Activated CD4-positive, CD25-positive, alpha-beta regulatory T cell (primary cell): ENCODE results near the gene SIPA1L2.
"Not testable (repeated sequence)": the region's sequence is repeated elsewhere in the genome, so short reads cannot be mapped to it uniquely, and the experiment has no call there.

Experiments
- DNase-seq, 4 experiments: peaks; one replicate each; lab custom pipeline; 2025; lab: John Stamatoyannopoulos, UW

Gene SIPA1L2

DNA sequence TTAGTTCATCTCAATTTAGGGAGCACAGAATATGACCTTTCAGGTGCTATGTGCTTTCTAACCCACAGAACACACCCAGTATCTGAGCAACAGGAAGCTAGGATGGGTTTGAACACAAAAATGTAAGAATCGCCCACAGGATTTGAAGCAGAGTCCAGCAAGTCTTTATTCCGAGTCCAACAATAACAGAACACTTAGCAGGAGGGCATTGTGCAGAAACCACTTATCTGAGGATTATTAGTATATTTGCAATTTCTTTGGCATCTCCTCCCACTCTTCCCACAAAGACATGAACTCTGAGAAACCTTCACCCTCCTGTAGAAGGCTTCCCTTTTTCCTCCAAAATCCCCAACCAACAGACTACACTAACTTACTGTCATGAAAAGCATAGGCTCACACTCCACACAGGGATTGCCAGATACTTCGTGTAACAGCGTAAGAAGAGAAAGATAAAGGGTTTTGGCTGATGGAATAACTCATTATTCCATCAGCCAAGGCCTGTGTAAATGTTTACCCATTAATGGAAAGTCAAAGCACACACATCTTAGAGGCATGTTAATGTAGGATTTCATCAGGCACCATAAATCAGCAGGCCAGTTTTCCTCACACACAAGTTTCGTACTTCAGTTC lies 16.1 kb downstream of the SIPA1L2 start:
- DNase-seq, result no peak

DNA sequence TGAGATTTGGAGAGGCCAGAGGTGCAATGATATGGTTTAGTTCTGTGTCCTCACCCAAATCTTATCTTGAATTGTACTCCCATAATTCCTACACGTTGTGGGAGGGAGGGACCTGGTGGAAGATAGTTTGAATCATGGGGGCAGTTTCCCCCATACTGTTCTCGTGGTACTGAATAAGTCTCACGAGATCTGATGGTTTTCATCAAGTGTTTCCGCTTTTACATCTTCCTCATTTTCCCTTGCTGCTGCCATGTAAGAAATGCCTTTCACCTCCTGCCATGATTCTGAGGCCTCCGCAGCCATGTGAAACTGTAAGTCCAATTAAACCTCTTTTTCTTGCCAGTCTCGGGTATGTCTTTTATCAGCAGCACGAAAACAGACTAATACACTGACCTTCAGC lies 17.1 kb downstream of the SIPA1L2 start:
- DNase-seq, result not testable (repeated sequence)

DNA sequence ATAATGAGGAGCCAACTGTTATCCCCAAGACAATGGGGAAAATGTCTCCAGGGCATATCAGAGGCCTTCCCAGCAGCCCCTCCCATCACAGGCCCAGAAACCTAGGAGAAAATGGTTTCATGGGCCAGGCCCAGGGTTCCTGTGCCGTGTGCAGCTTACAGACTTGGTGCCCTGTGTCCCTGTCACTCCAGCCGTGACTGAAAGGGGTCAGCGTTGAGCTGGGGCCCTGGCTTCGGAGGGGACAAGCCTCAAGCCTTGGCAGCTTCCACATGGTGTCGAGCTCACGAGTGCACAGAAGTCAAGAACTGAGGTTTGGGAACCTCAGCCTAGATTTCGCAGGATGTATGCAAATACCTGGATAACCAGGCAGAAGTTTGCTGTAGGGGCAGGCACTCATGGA lies 18.1 kb downstream of the SIPA1L2 start:
- no peak for DNase-seq

DNA sequence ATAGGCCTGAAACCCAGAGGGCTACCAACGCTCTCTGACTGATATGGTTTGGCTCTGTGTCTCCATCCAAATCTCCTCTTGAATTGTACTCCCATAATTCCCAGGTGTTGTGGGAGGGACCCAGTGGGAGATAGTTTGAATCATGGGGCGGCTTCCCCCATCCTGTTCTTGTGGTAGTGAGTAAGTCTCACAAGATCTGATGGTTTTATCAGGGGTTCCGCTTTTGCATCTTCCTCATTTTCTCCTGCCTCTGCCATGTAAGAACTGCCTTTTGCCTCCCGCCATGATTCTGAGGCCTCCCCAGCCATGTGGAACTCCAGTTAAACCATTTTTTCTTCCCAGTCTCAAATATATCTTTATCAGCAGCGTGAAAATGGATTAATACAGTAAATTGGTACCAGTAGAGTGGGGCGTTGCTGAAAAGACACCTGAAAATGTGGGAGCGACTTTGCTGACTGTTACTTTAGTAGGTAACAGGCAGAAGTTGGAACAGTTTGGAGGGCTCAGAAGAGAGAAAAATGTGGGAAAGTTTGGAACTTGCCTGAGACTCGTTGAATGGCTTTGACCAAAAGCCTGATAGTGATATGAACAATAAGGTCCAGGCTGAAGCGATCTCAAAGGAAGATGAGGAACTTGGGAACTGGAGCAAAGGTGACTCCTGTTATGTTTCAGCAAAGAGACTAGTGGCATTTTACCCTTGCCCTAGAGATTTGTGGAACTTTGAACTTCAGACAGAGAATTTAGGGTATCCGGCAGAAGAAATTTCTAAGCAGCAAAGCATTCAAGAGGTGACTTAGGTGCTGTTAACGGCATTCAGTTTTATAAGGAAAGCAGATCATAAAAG lies 18.8 kb downstream of the SIPA1L2 start:
- DNase-seq, result not testable (repeated sequence)

DNA sequence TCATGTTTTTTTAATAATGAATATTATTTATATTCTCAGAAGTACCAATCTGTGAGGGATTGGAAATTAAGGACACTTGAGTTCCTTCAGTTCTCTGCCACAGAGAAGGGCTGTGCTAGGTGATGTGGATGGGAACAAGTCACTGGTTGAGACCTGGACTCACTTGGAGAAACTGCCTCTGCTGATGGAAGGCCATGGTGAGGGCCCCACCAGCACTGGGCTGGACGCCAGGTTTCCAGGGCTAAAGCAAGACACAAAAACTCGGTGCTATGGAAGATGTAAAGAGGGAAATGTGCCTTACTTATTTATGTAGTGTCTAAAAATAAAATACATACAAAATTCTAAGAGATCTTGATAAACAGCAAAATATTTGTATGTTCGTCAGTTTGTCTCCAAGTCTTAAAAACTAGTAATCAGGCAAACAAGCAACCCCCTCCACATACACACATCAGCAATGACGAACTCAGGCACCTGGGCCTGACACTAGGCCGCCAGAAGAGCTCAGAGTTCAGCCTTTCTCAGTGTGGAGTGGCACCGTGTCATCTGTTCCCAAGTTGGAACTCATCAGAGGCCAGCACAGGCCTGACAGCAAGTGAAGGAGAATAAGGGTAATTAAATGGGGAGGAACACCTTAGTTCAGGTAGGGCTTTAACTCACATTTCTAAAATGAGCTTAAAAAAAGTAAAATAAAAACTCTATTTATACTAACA lies 19.6 kb downstream of the SIPA1L2 start:
- no peak for DNase-seq

DNA sequence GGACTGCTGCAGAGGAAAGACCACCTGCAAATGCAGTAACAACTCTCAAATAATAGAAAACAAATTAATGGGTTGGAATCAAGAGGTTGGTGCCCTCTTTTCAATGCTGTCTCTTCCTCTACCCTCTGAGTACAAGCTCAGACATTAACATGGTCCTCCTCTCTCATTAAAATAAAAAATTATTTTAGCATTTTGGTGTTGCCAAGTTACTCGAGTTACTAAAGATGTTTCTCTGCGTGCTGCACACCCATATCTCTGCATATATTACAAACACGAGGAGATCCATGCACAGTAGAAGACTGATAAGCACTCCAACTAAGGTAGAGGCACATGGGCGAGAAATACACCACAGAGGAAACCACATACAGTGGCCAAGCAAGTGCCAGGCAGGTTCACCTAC lies 21.5 kb downstream of the SIPA1L2 start:
- DNase-seq, result no peak

DNA sequence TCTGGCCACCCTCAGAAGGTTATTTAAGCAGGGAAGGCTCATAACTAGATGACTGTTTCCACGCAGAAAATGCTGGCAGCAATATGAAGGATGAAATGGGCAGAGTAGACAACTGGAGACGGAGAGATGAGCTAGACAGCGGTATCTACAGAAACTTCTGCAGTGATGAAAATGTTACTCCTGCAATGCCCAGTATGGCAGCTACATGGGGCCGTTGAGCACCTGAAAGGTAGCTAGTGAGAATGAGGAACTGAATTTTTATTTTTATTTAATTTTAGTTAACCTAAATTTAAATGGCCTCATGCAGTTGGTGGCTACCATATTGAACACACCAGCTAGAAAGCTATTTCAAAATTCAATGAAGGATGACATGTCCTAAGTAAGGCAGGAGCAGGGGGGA lies 27.3 kb downstream of the SIPA1L2 start:
- DNase-seq, result no peak

DNA sequence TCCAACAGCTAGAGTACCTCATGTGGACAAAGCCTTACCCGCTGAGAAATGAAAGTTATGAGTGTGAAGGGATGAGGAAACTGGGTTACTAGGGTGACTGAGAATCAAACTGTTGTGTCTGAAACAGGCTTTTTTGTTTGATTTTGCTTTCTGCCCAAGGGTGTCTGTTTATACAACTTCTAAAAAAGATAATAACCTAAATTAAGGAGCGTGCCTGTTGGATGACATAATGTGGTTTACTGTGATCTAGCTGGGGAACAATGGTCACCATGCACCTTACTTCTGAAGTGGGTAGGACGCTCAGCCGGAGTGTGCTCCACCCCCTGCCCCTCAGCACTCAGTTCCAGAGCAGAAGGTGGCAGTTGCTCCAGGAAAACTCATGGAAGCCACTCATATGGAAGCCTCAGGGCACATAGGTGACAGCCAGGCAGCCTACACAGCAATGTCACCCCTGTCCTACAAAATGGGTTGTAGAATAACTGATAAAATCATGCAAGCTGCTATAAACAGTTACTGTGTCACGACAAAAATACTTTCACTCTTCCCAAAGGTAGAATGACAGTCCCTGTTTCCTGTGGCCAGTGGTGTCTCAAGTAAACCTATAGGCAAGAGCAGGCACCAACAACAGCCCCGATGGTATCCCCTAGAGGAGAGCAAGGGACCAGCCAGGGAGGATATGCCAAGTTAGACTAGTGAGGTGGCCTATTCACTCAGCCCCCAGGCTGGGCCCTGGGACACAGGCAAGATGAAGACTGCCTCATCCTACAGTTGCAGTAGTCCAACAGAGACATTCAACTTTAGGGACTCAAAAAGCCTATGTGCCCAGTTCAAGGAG lies 29.3 kb downstream of the SIPA1L2 start:
- DNase-seq, result no peak

DNA sequence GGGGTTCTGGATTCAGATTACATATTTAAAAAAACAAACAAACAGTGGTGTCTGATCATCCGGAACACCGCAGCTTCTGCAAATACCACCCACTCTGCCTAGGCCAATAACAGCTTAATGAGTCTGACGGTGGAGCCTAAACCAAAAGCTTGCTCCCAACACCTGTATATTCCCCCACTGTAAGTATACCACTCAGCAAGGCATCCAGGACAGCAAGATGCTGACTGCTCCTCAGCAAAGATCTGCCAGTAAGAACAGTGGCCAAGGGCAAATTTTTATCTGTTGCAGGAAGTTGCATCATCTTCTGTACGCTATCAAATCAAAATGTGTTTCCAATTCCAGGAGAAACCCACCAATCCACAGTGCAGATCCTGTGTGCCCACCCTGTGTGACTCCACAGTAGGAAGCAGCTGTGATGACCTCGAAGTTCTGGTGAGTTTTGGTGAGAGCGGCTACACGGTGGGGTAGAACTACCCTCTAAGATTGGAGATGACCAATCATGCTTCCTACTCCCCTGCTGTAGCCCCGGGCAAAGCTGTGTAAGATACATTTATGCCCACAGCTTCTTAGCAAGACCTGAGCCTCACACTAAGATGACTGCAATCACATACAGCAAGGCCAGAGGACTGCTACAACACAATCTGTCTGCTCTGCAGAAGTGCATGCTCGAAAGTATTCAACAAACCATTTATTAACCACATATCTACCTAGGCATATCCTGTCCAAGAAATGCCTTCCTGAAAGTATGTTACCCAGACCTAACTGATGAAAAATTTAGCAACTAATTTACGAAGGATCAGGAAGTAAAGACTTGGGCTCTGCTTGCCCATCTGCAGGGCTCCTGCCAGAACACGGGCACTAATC lies 30.5 kb downstream of the SIPA1L2 start:
- DNase-seq, result no peak

DNA sequence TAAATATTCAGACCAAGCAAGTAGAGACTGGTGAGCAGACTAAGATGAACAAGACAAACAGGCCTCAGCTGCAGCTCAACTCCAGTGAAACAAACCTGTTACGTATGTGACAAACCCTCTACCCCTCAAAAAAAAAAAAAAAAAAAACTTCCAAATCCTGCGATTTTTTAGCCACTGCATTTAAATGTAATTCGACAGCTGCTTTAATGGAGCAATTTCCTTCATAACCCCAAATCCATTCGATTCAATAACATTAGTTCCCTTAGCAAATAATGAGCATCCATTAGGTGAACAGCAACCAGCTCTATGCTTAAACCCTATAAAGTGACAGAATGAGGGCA lies 31.1 kb downstream of the SIPA1L2 start:
- no peak for DNase-seq

DNA sequence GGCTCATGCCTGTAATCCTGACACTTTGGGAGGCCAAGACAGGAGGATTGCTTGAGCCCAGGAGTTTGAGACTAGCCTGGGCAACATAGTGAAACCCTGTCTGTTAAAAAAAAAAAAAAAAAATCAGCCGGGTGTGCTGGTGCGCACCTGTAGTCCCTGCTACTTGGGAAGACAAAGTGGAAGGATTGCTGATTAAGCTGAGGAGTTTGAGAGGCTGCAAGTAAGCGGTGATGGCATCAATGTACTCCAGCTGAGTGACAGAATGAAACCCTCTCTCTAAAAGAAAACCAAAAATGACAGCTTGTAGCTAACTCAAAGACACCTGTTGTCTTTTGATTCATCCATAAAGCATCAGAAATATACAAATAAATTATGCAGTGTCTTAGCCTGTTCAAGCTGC lies 31.8 kb downstream of the SIPA1L2 start:
- no peak for DNase-seq

DNA sequence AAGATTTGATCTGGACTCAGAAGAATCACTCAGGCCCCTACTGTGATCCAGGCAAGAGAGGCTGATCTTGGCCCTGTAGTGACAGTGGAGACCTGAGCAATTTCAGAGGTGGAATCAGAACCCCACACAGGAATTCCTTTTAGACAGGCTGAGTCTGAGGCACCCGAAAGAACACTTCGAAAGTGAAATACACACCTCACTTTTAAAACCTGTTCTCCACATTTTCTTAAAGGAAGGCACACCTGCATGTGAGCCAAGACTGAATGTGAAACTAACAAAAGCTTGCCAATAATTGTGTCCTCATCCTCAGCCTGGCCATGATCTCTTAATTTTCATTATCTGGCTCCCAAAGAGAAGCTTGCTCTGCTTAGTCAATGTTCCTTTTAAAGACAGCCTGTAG lies 32.2 kb downstream of the SIPA1L2 start:
- DNase-seq, result no peak

DNA sequence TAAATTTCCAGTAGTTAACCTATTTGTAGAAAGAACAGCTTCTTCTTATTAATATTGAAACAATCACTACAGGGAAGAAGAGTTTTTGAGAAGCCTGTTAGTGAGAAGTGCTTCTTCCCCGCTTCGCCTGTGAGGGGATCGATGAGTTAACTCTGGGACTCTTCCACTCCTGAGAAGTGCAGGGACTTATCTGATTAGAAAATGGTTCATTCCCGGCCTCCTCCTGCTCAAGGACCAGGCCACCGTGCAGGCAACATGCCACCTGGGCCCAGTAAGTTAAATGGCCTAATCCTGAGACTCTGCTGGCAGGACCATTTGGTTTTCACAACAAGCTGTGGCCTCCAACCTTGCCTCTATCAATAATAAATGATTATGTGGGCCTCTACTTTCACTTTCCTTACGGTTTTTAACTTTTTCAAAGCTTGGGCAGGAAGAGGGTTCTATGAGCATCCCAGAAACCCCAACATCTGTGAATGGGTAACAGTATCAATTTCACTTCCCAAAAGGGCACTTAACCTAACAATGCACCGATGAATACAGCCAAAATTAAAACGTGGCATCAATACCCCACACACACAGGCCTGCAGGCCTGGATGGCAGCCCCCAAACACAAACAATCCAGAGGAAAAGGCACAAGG lies 33.1 kb downstream of the SIPA1L2 start:
- DNase-seq, result no peak

DNA sequence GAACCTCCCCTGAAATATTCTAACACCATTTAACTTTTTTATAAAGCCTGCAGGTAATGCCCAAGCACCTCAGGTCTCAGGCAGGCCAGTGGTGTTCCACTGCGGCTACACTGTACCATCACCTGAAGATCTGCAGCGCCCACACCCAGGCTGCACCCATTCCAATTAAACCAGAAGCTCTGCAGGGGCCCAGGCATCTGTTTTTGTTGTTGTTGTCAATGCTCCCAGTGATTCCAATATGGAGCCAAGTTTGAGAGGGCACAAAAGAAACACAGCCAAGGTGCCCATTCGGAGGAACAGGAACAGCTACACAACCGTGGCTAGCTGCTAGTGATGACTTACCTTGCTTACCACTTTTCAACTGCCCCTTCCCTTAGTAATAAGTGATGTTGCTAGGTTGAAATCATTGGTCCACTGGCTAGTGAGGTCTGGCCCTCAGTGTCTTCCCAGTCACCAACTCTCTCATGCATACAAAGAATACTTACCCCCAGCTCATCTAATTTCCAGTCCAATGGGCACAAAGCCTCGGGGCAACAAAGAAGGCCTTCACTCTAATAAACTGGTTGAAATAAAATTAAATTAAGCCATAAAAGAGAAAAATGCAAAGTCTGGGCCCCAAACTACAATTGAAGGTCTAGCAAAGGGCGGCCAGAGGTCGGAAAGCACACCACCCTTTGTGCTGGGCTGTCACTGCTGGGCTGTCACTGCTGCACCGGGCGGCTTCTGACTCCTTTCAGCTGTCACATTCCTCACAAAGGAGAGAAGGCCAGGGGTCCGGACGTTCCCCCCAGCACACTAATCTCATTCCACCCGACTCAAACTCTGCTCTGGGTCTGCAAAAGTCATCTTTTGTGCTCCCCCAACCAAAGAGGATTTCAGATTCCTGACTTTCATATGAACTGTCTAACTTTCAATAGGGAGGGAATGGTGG lies 34.9 kb downstream of the SIPA1L2 start:
- no peak for DNase-seq

DNA sequence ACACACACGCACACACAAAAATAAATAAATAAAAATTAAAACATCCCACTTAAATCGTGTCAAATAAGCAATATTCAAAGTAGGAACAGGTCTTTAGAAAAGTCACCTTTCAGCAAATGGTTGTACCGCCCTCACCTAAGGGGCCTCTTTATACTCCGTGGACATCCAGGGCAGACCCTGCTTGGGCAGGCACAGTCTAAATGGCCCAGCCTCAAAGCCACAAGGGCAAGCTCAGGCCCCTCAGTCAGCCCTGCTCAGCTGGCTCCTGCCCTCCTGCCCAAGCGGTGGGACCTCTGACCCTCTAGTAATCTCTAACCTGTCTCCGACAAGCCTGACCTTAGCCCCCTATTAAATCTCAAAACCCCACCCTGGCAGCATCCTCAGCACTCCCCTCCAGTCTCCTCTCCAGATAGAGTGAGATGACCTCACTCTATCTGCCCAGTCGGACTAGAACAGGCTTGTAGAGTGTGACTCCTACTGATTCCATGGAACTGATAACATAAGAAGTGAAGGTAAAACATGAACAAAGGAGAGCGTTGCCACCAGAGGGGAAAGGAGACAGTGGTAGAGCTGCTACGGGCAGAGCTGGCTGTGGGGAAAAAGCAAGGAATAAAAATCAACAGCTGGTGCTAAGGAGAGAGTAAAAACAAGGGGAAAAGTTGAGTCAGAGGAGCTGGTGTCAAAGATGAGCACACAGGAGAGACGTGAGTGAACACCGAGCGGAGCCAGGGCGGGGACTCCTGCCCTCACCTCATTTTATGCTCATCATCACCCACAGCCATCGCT lies 36.0 kb downstream of the SIPA1L2 start:
- no peak for DNase-seq

DNA sequence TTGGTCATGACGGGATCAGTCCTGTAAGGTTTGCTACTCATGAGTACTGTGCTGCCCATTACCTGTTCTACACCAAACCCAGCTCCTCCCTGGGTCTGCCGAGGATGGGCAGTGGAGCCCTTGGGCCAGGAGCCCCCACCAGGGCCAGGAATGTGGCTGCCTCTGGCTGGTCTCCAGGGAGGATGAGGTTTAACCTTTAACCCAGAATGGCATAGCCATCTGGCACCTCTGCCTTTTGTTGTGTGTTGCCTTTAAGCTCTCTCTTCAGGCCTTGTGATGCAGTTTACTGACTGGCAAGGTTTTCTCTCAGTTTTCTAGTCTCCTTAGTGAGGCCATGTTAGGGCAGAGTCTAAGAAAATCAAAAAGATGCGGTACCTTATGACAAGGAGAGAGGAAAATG lies 38.6 kb downstream of the SIPA1L2 start:
- no peak for DNase-seq

DNA sequence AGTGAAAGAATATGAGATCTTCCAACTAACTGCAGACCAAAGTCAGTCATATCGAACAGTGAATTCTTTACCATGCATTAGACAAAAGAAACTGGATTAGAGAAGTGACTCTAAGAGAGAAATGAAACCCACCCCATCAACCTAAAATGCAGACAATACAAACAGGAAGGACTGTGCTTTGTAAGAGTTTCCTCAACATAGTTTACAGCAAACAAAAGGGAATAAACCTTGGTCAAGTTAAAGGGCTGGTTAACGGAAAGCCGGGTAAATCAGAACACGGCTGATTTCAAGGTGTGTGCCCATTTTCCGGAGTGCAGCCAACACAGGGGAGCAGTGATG lies 39.2 kb downstream of the SIPA1L2 start:
- no peak for DNase-seq

DNA sequence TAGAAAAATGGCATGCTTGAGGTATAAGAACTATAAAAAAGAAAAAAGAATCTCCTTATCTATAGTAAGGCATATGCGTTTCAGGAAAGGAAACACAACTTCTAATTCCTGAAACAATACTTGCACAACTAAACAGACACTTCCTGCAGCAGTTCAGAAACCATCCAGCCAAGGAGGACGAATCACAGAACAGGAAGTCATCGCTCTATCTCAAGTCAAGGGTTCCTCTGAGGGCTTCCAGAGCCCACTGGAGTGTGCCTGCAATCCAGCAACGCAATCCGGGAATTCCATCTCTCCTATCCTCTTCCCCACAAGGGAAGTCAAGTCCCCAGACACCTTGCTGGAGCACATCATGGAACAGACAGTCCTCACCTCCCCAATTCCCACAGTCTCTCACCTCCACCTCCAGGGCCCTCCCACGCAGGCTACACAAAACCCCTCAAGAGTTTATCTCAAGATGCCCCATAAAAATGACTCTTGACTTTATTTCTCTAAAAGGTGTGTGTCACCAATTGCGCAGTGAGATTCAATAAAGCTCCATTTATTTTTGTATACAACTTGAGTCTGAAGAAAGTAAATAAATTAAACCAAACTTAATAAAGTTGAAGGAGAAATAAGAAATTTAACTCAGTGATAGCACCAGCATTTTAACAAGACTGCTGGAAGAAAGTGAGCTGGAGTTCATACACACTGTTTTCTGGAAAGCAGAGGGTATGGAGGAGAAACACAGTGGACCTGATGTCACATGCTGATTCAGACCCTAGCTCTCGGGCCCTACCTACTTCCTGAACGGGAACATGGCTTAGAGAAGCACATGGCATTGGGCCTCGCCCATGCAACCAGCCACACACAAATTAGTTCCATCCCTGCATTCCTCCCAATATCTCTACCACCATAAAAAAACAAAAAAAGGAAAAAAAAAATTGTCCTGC lies 39.9 kb downstream of the SIPA1L2 start:
- no peak for DNase-seq
